K562 (cell line): Measurements from ENCODE around the gene FBLN2. TPM values are rescaled to one million over a fixed set of nuclear protein-coding genes. Genes with fewer than 3 reads are reported as not detected.
A peak's percentile ranks its signal among the peaks of the same experiment; 100 is the strongest.

ENCODE experiments used
- ATAC-seq: fragments of 200-7000 bp; cut with Tn5 transposase; 3 replicates; pipeline ENCODE4 v1.9.1; 2020; ENCODE audit warnings: moderate library complexity
- BruUV-seq: library from RNA; stranded (reverse); fragments of 400-500 nt; replicated peaks from 2 replicates; lab custom pipeline; 2021; lab: Mats Ljungman, UMichigan
- CTCF ChIA-PET: fragments of 300-600 bp; formaldehyde crosslinking; extraction: SDS; loops from one replicate; lab custom pipeline; 2021; ENCODE audit warnings: low intra/inter-chr PET ratio; lab: Yijun Ruan, JAX
- POLR2A ChIA-PET: fragments of 300-600, 350-650 bp; sonication (Branson Sonifier 250); formaldehyde crosslinking; extraction: SDS; loops from one replicate; lab custom pipeline; 2021; ENCODE audit warnings: antibody characterized with exemption, inconsistent platforms; lab: Yijun Ruan, JAX
- DNase-seq, 4 experiments: peaks; one replicate each; pipeline versions ENCODE4 v3.0.0 to v3.0.0-alpha.2; 2011 to 2018; ENCODE audit warnings: low spot score in 3 of 4, mixed read lengths in 3 of 4; ENCODE audit errors: extremely low read depth in 1 of 4
- FAIRE-seq: peaks from 2 replicates; lab custom pipeline; 2011; peaks lifted over from hg19 to GRCh38; lab: Jason Lieb, UNC
- H2AFZ ChIP-seq: 2 replicates; pipeline ENCODE4 v1.6.0; 2011; ENCODE audit warnings: low read depth, low read length, control low read depth, inconsistent platforms
- H3K27ac ChIP-seq: fragments of 200-600 bp; 3 replicates; pipeline ENCODE4 v1.8.0; 2011; ENCODE audit warnings: low read depth, mild to moderate bottlenecking, control low read depth, inconsistent platforms, low read length, moderate library complexity, mixed read lengths; ENCODE audit errors: extremely low read depth
- H3K27me3 ChIP-seq, 2 experiments: fragments of 300-600 bp in 1 of 2; 2 replicates in 1 of 2; 3 replicates in 1 of 2; pipeline versions ENCODE4 v1.6.0 to v1.8.0; 2011; ENCODE audit warnings: inconsistent platforms in 2 of 2, low read length in 2 of 2, mild to moderate bottlenecking in 1 of 2, mixed read lengths in 1 of 2, moderate library complexity in 1 of 2; ENCODE audit not compliant: control insufficient read depth in 2 of 2, insufficient read depth in 2 of 2
- H3K36me3 ChIP-seq: fragments of 300-600 bp; 3 replicates; pipeline ENCODE4 v1.8.0; 2011; ENCODE audit warnings: mild to moderate bottlenecking, low read length, inconsistent platforms; ENCODE audit not compliant: control insufficient read depth, insufficient read depth
- H3K4me1 ChIP-seq, 2 experiments: fragments of 200-600 bp in 1 of 2; replicated peaks in 1 of 2; 2 replicates in 1 of 2; 3 replicates in 1 of 2; pipeline versions ENCODE4 v1.5.1 to v1.8.0; 2011; ENCODE audit warnings: inconsistent platforms in 2 of 2, low read length in 2 of 2, mild to moderate bottlenecking in 1 of 2, mixed read lengths in 1 of 2, moderate library complexity in 1 of 2; ENCODE audit not compliant: control insufficient read depth in 2 of 2, insufficient read depth in 2 of 2
- H3K4me2 ChIP-seq: 2 replicates; pipeline ENCODE4 v1.6.1; 2011; ENCODE audit warnings: low read length, control low read depth, inconsistent platforms, mixed read lengths; ENCODE audit not compliant: insufficient read depth
- H3K4me3 ChIP-seq: fragments of 200-600 bp; sonication (generic), shearing (Covaris generic); 2 replicates; pipeline ENCODE4 v1.5.1; 2016; ENCODE audit warnings: control low read depth, inconsistent platforms
- H3K79me2 ChIP-seq: fragments of 200-600 bp; 3 replicates; pipeline ENCODE4 v1.8.0; 2011; ENCODE audit warnings: low read length, inconsistent platforms; ENCODE audit not compliant: control insufficient read depth, insufficient read depth
- H3K9ac ChIP-seq, 2 experiments: 2 replicates each; pipeline versions ENCODE4 v1.6.0 to v1.6.1; 2011; ENCODE audit warnings: low read depth in 2 of 2, low read length in 2 of 2, control low read depth in 1 of 2, inconsistent platforms in 1 of 2, mild to moderate bottlenecking in 1 of 2, mixed read lengths in 1 of 2; ENCODE audit not compliant: insufficient read depth in 1 of 2
- H3K9me1 ChIP-seq: one replicate; pipeline ENCODE4 v1.6.0; 2011; ENCODE audit warnings: inconsistent platforms, mild to moderate bottlenecking, low read length, moderate library complexity; ENCODE audit not compliant: control insufficient read depth, insufficient read depth
- H3K9me3 ChIP-seq: replicated peaks from 2 replicates; pipeline ENCODE4 v1.5.1; 2011; ENCODE audit warnings: low read depth, low read length, inconsistent platforms; ENCODE audit not compliant: control insufficient read depth, insufficient read depth
- H4K20me1 ChIP-seq: replicated peaks from 2 replicates; pipeline ENCODE4 v1.6.1; 2011; ENCODE audit warnings: low read length, inconsistent platforms, mixed read lengths; ENCODE audit not compliant: control insufficient read depth, insufficient read depth
- ADNP ChIP-seq: fragments of 200-800 bp; sonication (Bioruptor generic); IDR thresholded peaks from 2 replicates; pipeline ENCODE4 v1.6.1; 2016; ENCODE audit warnings: missing genetic modification characterization, missing compliant biosample characterization
- HLTF ChIP-seq: fragments of 450-650 bp; IDR thresholded peaks from 2 replicates; pipeline ENCODE4 v1.6.1; 2016
- KDM4B ChIP-seq, 2 experiments: fragments of 450-650 bp in 1 of 2; sonication (generic) in 1 of 2; IDR thresholded peaks; 2 replicates each; pipeline ENCODE4 v1.6.1; 2016 to 2017; ENCODE audit warnings: borderline replicate concordance in 2 of 2, antibody characterized with exemption in 1 of 2, low read depth in 1 of 2, mild to moderate bottlenecking in 1 of 2
- MBD1 ChIP-seq: fragments of 250-450 bp; sonication (Bioruptor Pico); IDR thresholded peaks from 2 replicates; pipeline ENCODE4 v1.8.0; 2022; ENCODE audit warnings: inconsistent platforms
- NEUROD1 ChIP-seq: fragments of 150-350 bp; IDR thresholded peaks from 2 replicates; pipeline ENCODE4 v1.6.1; 2014; ENCODE audit warnings: borderline replicate concordance, low read length, low read depth; ENCODE audit not compliant: partially characterized antibody
- NFYB ChIP-seq: IDR thresholded peaks from 2 replicates; pipeline ENCODE4 v1.6.1; 2011; ENCODE audit warnings: mild to moderate bottlenecking, moderate library complexity; ENCODE audit not compliant: insufficient read length; ENCODE audit errors: extremely low read depth
- PTBP1 ChIP-seq: fragments of 200-400 bp; formaldehyde crosslinking; IDR thresholded peaks from 2 replicates; pipeline ENCODE4 v1.6.1; 2017; ENCODE audit warnings: low read depth, low read length
- RBM14 ChIP-seq: fragments of 200-400 bp; formaldehyde crosslinking; IDR thresholded peaks from 2 replicates; pipeline ENCODE4 v1.6.1; 2018; ENCODE audit warnings: low read depth, mild to moderate bottlenecking, low read length, moderate library complexity, borderline replicate concordance; ENCODE audit not compliant: insufficient read depth
- SMARCA5 ChIP-seq: fragments of 450-650 bp; IDR thresholded peaks from 2 replicates; pipeline ENCODE4 v1.6.1; 2016
- TGIF2 ChIP-seq: sonication (generic); formaldehyde crosslinking; IDR thresholded peaks from 2 replicates; pipeline ENCODE4 v1.8.1; 2022; ENCODE audit warnings: mild to moderate bottlenecking, missing genetic modification reagents, moderate library complexity
- ZBTB12 ChIP-seq: fragments of 250-450 bp; sonication (Bioruptor Pico); IDR thresholded peaks from 2 replicates; pipeline ENCODE4 v1.4.0; 2020
- ZC3H8 ChIP-seq: fragments of 450-650 bp; IDR thresholded peaks from 2 replicates; pipeline ENCODE4 v1.6.1; 2017
- ZNF282 ChIP-seq: sonication (generic); formaldehyde crosslinking; IDR thresholded peaks from 2 replicates; pipeline ENCODE4 v1.8.1; 2023; ENCODE audit warnings: missing genetic modification reagents
- ZNF444 ChIP-seq: fragments of 250-450 bp; sonication (Bioruptor Pico); IDR thresholded peaks from 2 replicates; pipeline ENCODE4 v1.4.0; 2020; ENCODE audit warnings: mild to moderate bottlenecking, moderate library complexity
- ZSCAN32 ChIP-seq: fragments of 450-650 bp; formaldehyde crosslinking; IDR thresholded peaks from 2 replicates; pipeline ENCODE4 v1.4.0; 2020; ENCODE audit warnings: mild to moderate bottlenecking, moderate library complexity
- WGBS: fragments of 100-300 bp; shearing (Covaris generic); methylation state at CpG from one replicate; pipeline ENCODE4 v1.1.6; 2016; ENCODE audit warnings: low coverage, mixed read lengths; ENCODE audit not compliant: insufficient coverage; ENCODE audit errors: missing lambda C conversion rate; 5-methylcytosine and 5-hydroxymethylcytosine counted together
- in situ Hi-C: fragments of 300-500 bp; cut with MboI; formaldehyde crosslinking; loops from 4 replicates; pipeline ENCODE4 v1.15.0; 2018; ENCODE audit warnings: inconsistent platforms, mixed read lengths
- intact Hi-C: fragments of 100-400 bp; cut with micrococcal nuclease; formaldehyde crosslinking; loops from 2 replicates; pipeline ENCODE4 v1.14.2; 2022
- polyA plus RNA-seq, 8 experiments: library from polyadenylated mRNA; depleted of rRNA in 4 of 8; stranded (reverse) in 5 of 8; unstranded in 3 of 8; fragments of >200 nt; fragmentation: Nextera tagmentation in 2 of 8; fragmentation: Illumina TruSeq in 1 of 8; extraction: Ambion mirVana in 2 of 8; extraction: Trizol in 1 of 8; gene quantifications; 2 replicates each; pipeline versions ENCODE4 v1.2.1 to v1.2.3, GENCODE V29; 2011 to 2014; ENCODE audit warnings: inconsistent platforms in 1 of 8, missing spikeins in 1 of 8
- total RNA-seq, 7 experiments: library from RNA; depleted of rRNA in 6 of 7; stranded (reverse); fragments of >200 nt in 6 of 7; fragmentation: Illumina TruSeq in 2 of 7; extraction: Trizol in 2 of 7; gene quantifications; 2 replicates each; pipeline versions ENCODE4 v1.2.1 to v1.2.3, GENCODE V29; 2011 to 2021; ENCODE audit warnings: low replicate concordance in 1 of 7

Gene FBLN2
- total and polyA plus RNA-seq, 9 of the 15 experiments (the other 6 are each of a cell fraction or from before 2014, with no cell fraction given): 0.03 to 0.10 (median 0.04) TPM; not detected in 6

- no peak overlapping the region for H3K4me2 ChIP-seq
- H3K4me3 ChIP-seq: no peak overlapping the region
- intact Hi-C loops (no loop called here), in situ Hi-C loops (no loop called here)
- H3K4me1 ChIP-seq: peaks cover 0 to 19% of the 10 kb centered on the region in 2 experiments; a peak in 1 of 5 replicates
- H2AFZ ChIP-seq: no peak overlapping the region
- peaks cover 36% of the 10 kb centered on the region for H4K20me1 ChIP-seq
- no peaks in the 10 kb centered on the region; the same call in 1 of the 2 replicates for H3K9me3 ChIP-seq
- H3K27me3 ChIP-seq: peaks cover 52 to 82% of the 10 kb centered on the region in 2 experiments; a peak in 4 of 5 replicates
- H3K27ac ChIP-seq: no peak overlapping the region
- DNase-seq (peak; percentile 35 to 90 (median 82)), ATAC-seq (peak; percentile 81), FAIRE-seq (no peak)
- POLR2A ChIA-PET: no interaction called here
- no peak overlapping the region for H3K9ac ChIP-seq
- WGBS: 14% methylated on average over 12 of the region's 12 CpGs
- BruUV-seq: no TSS peak
- H3K36me3 ChIP-seq: no peaks in the 10 kb centered on the region
- no peaks in the 10 kb centered on the region for H3K9me1 ChIP-seq
- TF ChIP-seq HLTF: no peak
- no peak for TF ChIP-seq ADNP (tag)
- no peak for TF ChIP-seq RBM14
- TF ChIP-seq KDM4B (IDR thresholded peaks at IDR 0.05; ENCODE audit: borderline replicate concordance in 2 of 2, low read depth in 1 of 2): no peak
- TF ChIP-seq ZNF282 (CRISPR knock-in tag): no peak
- no peaks in the 10 kb centered on the region for H3K79me2 ChIP-seq
- CTCF ChIA-PET: no interaction called here
Observed at GRCh38 chr3:13626396-13626795, 77.5 kb downstream of the FBLN2 start.

GRCh38 chr3:13626915-13627460 lies 78.1 kb downstream of the FBLN2 start:
- intact Hi-C loops: no loop called here
- in situ Hi-C loops: no loop called here
- Histone ChIP-seq H3K4me3 (no peak overlapping the region), H4K20me1 (peaks cover 31% of the 10 kb centered on the region), H3K4me1 (peaks cover 0 to 14% of the 10 kb centered on the region in 2 experiments; a peak in 1 of 5 replicates), H3K27ac (no peak overlapping the region), H3K79me2 (no peaks in the 10 kb centered on the region), H3K4me2 (no peak overlapping the region), H3K36me3 (no peaks in the 10 kb centered on the region), H3K9ac (no peak overlapping the region), H3K9me3 (no peaks in the 10 kb centered on the region; the same call in 1 of the 2 replicates), H3K9me1 (no peaks in the 10 kb centered on the region), H3K27me3 (peaks cover 49 to 82% of the 10 kb centered on the region in 2 experiments; a peak in 4 of 5 replicates), H2AFZ (no peak overlapping the region)
- POLR2A ChIA-PET: no interaction called here
- CTCF ChIA-PET: no interaction called here
- FAIRE-seq: no peak
- 12% methylated on average over 9 of the region's 9 CpGs for WGBS
- DNase-seq: no peak
- BruUV-seq: no TSS peak
- no peak for ATAC-seq
- TF ChIP-seq MBD1 (CRISPR knock-in tag): no peak
- TF ChIP-seq TGIF2 (CRISPR knock-in tag): no peak
- TF ChIP-seq ZC3H8: no peak
- TF ChIP-seq NFYB: no peak
- TF ChIP-seq ZSCAN32: no peak
- TF ChIP-seq SMARCA5: no peak
- no peak for TF ChIP-seq NEUROD1
- no peak for TF ChIP-seq ZBTB12
- no peak for TF ChIP-seq ZNF444 (CRISPR knock-in tag)
- TF ChIP-seq PTBP1: no peak
